HCT116 (cell line): ENCODE results near the gene MMD2. TPM values are rescaled to one million over a fixed set of nuclear protein-coding genes. Genes with fewer than 3 reads are reported as not detected.

Experiments
- ATAC-seq: fragments of 200-7000 bp; cut with Tn5 transposase; 2 replicates; pipeline ENCODE4 v1.9.1; 2020; ENCODE audit warnings: mild to moderate bottlenecking, moderate library complexity
- BruUV-seq: library from RNA; stranded (reverse); fragments of 400-500 nt; replicated peaks from 2 replicates; lab custom pipeline; 2021; lab: Mats Ljungman, UMichigan
- CTCF ChIA-PET: fragments of 300-600 bp; sonication (Branson Sonifier 250); formaldehyde crosslinking; loops from one replicate; lab custom pipeline; 2021; ENCODE audit warnings: antibody characterized with exemption; lab: Charles Lee
- POLR2A ChIA-PET: fragments of 300-600, 350-600 bp; sonication (Branson Sonifier 250); formaldehyde crosslinking; loops from one replicate; lab custom pipeline; 2021; ENCODE audit warnings: antibody characterized with exemption; lab: Charles Lee
- RAD21 ChIA-PET, 2 experiments: fragments of 300-600 bp; sonication (Branson Sonifier 250); formaldehyde crosslinking; loops; one replicate each; lab custom pipeline; 2023; ENCODE audit warnings: low total read pairs in 2 of 2; ENCODE audit not compliant: uncharacterized antibody in 2 of 2, unreplicated experiment in 2 of 2, low non-redundant PET in 1 of 2; lab: Charles Lee
- DNase-seq: peaks from one replicate; pipeline ENCODE4 v3.0.0-alpha.2; 2010; ENCODE audit warnings: low read depth, low spot score
- H2AFZ ChIP-seq: fragments of 200-600 bp; shearing (Covaris generic), sonication (generic); 2 replicates; pipeline ENCODE4 v1.6.1; 2017; ENCODE audit warnings: low read depth, mixed run types, mixed read lengths, antibody characterized with exemption, low read length; ENCODE audit not compliant: poor library complexity, severe bottlenecking
- H3K27ac ChIP-seq: 2 replicates; pipeline ENCODE4 v1.5.1; 2012; ENCODE audit warnings: low read depth, low read length
- H3K27me3 ChIP-seq: fragments of 200-600 bp; sonication (generic); 2 replicates; pipeline ENCODE4 v1.6.1; 2016; ENCODE audit warnings: mixed run types, low read length, mixed read lengths; ENCODE audit not compliant: insufficient read depth
- H3K36me3 ChIP-seq, 2 experiments: fragments of 200-500 bp in 1 of 2; fragments of 200-600 bp in 1 of 2; sonication (Bioruptor generic) in 1 of 2; sonication (generic) in 1 of 2; 2 replicates each; pipeline versions ENCODE4 v1.5.1 to v1.6.1; 2014 to 2016; ENCODE audit warnings: low read length in 2 of 2, inconsistent platforms in 1 of 2, mixed read lengths in 1 of 2, mixed run types in 1 of 2; ENCODE audit not compliant: insufficient read depth in 2 of 2, control insufficient read depth in 1 of 2
- H3K4me1 ChIP-seq, 2 experiments: fragments of 200-600 bp in 1 of 2; sonication (generic) in 1 of 2; 2 replicates each; pipeline versions ENCODE4 v1.5.1 to v1.6.1; 2012 to 2017; ENCODE audit warnings: low read length in 2 of 2, inconsistent platforms in 1 of 2, mild to moderate bottlenecking in 1 of 2, mixed read lengths in 1 of 2, mixed run types in 1 of 2, moderate library complexity in 1 of 2; ENCODE audit not compliant: insufficient read depth in 2 of 2, control insufficient read depth in 1 of 2
- H3K4me2 ChIP-seq: fragments of 200-600 bp; sonication (generic); 2 replicates; pipeline ENCODE4 v1.6.1; 2017; ENCODE audit warnings: mixed run types, low read length, mixed read lengths
- H3K4me3 ChIP-seq, 2 experiments: fragments of 200-600 bp in 1 of 2; sonication (generic) in 1 of 2; replicated peaks in 1 of 2; 2 replicates each; pipeline ENCODE4 v1.5.1; 2011 to 2016; ENCODE audit warnings: low read length in 2 of 2, control low read depth in 1 of 2, low read depth in 1 of 2, mild to moderate bottlenecking in 1 of 2, mixed read lengths in 1 of 2, mixed run types in 1 of 2
- H3K79me2 ChIP-seq: fragments of 200-600 bp; sonication (generic); 2 replicates; pipeline ENCODE4 v1.6.1; 2017; ENCODE audit warnings: mild to moderate bottlenecking, mixed run types, low read length, moderate library complexity, mixed read lengths; ENCODE audit not compliant: insufficient read depth
- H3K9ac ChIP-seq: fragments of 200-600 bp; sonication (generic); 2 replicates; pipeline ENCODE4 v1.6.1; 2016; ENCODE audit warnings: low read length, mixed read lengths
- H3K9me2 ChIP-seq: fragments of 200-600 bp; sonication (generic), shearing (Covaris generic); 2 replicates; pipeline ENCODE4 v1.6.1; 2017; ENCODE audit warnings: mixed run types, mild to moderate bottlenecking, moderate library complexity; ENCODE audit not compliant: insufficient read depth
- H3K9me3 ChIP-seq, 2 experiments: fragments of 200-500 bp in 1 of 2; fragments of 200-600 bp in 1 of 2; sonication (Bioruptor generic) in 1 of 2; sonication (generic) in 1 of 2; 2 replicates each; pipeline ENCODE4 v1.6.1; 2014 to 2017; ENCODE audit warnings: low read length in 2 of 2, mixed read lengths in 2 of 2, inconsistent platforms in 1 of 2, low read depth in 1 of 2, mild to moderate bottlenecking in 1 of 2, mixed run types in 1 of 2, moderate library complexity in 1 of 2; ENCODE audit not compliant: control insufficient read depth in 1 of 2, insufficient read depth in 1 of 2
- H4K20me1 ChIP-seq: fragments of 200-600 bp; sonication (generic), shearing (Covaris generic); 2 replicates; pipeline ENCODE4 v1.6.1; 2017; ENCODE audit warnings: mixed run types, mild to moderate bottlenecking, moderate library complexity; ENCODE audit not compliant: insufficient read depth
- CEBPB ChIP-seq: IDR thresholded peaks from 2 replicates; pipeline ENCODE4 v1.6.1; 2012; ENCODE audit warnings: low read depth
- EGR1 ChIP-seq: IDR thresholded peaks from 2 replicates; pipeline ENCODE4 v1.6.1; 2012; ENCODE audit warnings: low read depth
- EZH2 ChIP-seq: fragments of 200-600 bp; sonication (generic); IDR thresholded peaks from 2 replicates; pipeline ENCODE4 v1.6.1; 2017; ENCODE audit warnings: antibody characterized with exemption, mixed run types
- POLR2A ChIP-seq: IDR thresholded peaks from 2 replicates; pipeline ENCODE4 v1.7.0; 2011; ENCODE audit warnings: borderline replicate concordance; ENCODE audit not compliant: insufficient read depth, insufficient read length; ENCODE audit errors: extremely low read depth
- POLR2AphosphoS5 ChIP-seq: IDR thresholded peaks from 2 replicates; pipeline ENCODE4 v1.6.1; 2011; ENCODE audit warnings: mild to moderate bottlenecking, low read depth, low read length, moderate library complexity
- REST ChIP-seq: IDR thresholded peaks from 2 replicates; pipeline ENCODE4 v1.6.1; 2012; ENCODE audit warnings: low read depth
- SIN3A ChIP-seq: IDR thresholded peaks from 2 replicates; pipeline ENCODE4 v1.6.1; 2012; ENCODE audit warnings: low read depth
- SP1 ChIP-seq: IDR thresholded peaks from 2 replicates; pipeline ENCODE4 v1.6.1; 2012; ENCODE audit warnings: low read depth
- TCF7L2 ChIP-seq: IDR thresholded peaks from 2 replicates; pipeline ENCODE4 v1.7.0; 2011; ENCODE audit warnings: borderline replicate concordance, inconsistent platforms; ENCODE audit not compliant: insufficient read depth, insufficient read length; ENCODE audit errors: extremely low read depth
- intact Hi-C: fragments of 100-400 bp; cut with micrococcal nuclease; formaldehyde crosslinking; loops from 2 replicates; pipeline ENCODE4 v1.10.0; 2022
- total RNA-seq: library from RNA; stranded (reverse); gene quantifications from one replicate; pipeline ENCODE4 v1.2.1, GENCODE V29; 2021; ENCODE audit not compliant: unreplicated experiment

MMD2 gene
- total RNA-seq, 1 experiment from 2014 or later = not detected

- RAD21 ChIA-PET = interaction anchor here in 1 of 2 experiments (0.6 kb wide), 1 partner anchor 204 kb away, joined by 7 read pairs; no protein-coding TSS in a partner anchor
- CTCF ChIA-PET = no interaction called here
- H4K20me1 ChIP-seq = no peaks in the 10 kb centered on the region
- no peaks in the 10 kb centered on the region for H3K4me1 ChIP-seq
- intact Hi-C loops = no loop called here
- DNase-seq = no peak
- H3K27me3 ChIP-seq = no peaks in the 10 kb centered on the region
- H3K9me2 ChIP-seq = no peaks in the 10 kb centered on the region
- no peak overlapping the region for H3K27ac ChIP-seq
- H3K4me2 ChIP-seq = no peak overlapping the region
- ATAC-seq = no peak
- H3K9me3 ChIP-seq = no peaks in the 10 kb centered on the region
- POLR2A ChIA-PET = no interaction called here
- no peak overlapping the region for H3K4me3 ChIP-seq
- no peaks in the 10 kb centered on the region for H3K36me3 ChIP-seq
- H3K9ac ChIP-seq = no peak overlapping the region
- BruUV-seq = no TSS peak
- no peak overlapping the region for H2AFZ ChIP-seq
- no peaks in the 10 kb centered on the region; the same call in 1 of the 2 replicates for H3K79me2 ChIP-seq
- TF ChIP-seq EGR1 (no peak), REST (no peak), SIN3A (no peak), TCF7L2 (no peak), CEBPB (no peak), SP1 (no peak), POLR2A (no peak), POLR2AphosphoS5 (no peak), EZH2 (no peak)
Observed at GRCh38 chr7:4871056-4871680, 87.8 kb downstream of the MMD2 start.
